DMS153 treated with DMSO at 0.1 percent for 48 hours (cell line): Measurements from ENCODE around the gene ZNF512.
"Not testable (repeated sequence)": the region's sequence is repeated elsewhere in the genome, so short reads cannot be mapped to it uniquely, and the experiment has no call there.

Experiments used
- DNase-seq: peaks from one replicate; lab custom pipeline; 2025; ENCODE audit not compliant: unreplicated experiment; lab: John Stamatoyannopoulos, UW

Gene ZNF512

GRCh38 chr2:27582695-27583389 lies at the start of gene ZNF512:
Gene ZNF512 (plus strand): TSS chr2:27583042. CDS start chr2:27583113, 71 bp downstream.
- DNase-seq = peak; percentile 94

GRCh38 chr2:27537287-27537686 lies 45.6 kb upstream of the ZNF512 start:
- no peak for DNase-seq

GRCh38 chr2:27538839-27539450 lies 43.9 kb upstream of the ZNF512 start:
- DNase-seq = not testable (repeated sequence)

DNA sequence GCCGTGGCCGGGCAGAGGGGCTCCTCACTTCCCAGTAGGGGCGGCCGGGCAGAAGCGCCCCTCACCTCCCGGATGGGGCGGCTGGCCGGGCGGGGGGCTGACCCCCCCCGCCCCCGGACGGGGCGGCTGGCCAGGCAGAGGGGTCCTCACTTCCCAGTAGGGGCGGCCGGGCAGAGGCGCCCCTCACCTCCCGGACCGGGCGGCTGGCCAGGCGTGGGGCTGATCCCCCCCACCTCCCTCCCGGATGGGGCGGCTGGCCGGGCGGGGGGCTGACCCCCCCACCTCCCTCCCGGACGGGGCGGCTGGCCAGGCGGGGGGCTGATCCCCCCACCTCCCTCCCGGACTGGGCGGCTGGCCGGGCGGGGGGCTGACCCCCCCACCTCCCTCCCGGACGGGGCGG lies 43.2 kb upstream of the ZNF512 start:
- DNase-seq = not testable (repeated sequence)

GRCh38 chr2:27544143-27544821 lies 38.6 kb upstream of the ZNF512 start:
- DNase-seq = no peak

- DNase-seq = no peak
Measured at GRCh38 chr2:27545348-27546141, 37.3 kb upstream of the ZNF512 start.

GRCh38 chr2:27549303-27549702 lies 33.5 kb upstream of the ZNF512 start:
- DNase-seq = no peak

DNA sequence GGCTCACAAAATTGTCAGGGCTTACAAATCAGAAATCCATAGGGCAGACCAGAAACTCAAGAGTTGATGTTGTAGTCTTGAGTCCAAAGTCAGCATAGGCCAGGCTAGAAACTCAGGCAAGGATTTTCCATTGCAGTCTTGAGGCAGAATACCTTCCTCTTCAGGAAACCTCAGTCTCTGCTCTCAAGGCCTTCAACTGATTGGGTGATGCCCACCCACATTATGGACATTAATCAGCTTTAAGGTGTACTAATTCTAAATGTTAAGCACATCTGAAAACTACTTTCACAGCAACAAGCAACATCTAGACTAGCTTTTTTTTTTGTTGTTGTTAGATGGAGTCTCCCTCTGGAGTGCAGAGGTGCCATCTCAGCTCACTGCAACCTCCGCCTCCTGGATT lies 31.3 kb upstream of the ZNF512 start:
- DNase-seq = no peak

DNA sequence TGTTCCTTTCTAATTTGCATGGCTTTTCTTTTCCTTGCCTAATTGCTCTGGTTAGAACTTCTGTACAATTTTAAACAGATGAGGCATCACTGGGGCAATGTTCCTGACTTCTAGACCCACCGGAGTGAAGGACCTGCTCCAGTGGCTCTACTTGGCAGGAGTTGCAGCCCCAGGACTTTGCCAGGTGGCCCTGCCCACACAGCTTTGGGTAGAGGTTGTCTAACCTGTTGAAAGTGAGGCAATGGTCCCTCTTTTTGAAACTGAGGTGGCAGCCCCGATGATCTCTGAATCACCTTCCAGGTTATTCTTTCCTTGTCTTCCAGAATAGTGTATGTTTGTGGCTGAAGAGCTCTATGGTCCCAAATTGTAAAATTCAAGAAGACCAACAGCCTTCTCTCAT lies 29.9 kb upstream of the ZNF512 start:
- no peak for DNase-seq

- DNase-seq = not testable (repeated sequence)
Measured at GRCh38 chr2:27554451-27554850, 28.4 kb upstream of the ZNF512 start.

- DNase-seq = no peak
Measured at GRCh38 chr2:27559228-27559627, 23.6 kb upstream of the ZNF512 start.

- no peak for DNase-seq
Measured at GRCh38 chr2:27561060-27561459, 21.8 kb upstream of the ZNF512 start.

DNA sequence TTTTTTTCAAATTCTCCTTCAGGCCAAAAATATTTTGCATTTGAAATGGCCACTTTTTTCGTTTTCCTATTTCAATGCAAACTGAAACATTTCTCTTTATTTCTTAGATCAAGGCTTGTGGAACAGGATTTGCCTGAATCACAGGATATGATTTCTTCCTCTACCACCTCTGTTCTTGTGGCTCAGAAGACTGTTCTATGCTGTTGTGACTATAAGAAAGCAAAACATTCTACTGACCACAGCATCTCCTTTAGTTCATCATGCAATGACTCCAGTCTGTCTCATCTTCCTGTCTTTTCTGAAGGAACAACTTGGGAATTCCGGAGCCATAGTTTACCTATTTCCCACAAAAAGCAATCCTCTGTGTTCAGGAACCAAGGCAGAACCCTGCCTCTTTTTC lies 16.2 kb upstream of the ZNF512 start:
- DNase-seq = no peak

GRCh38 chr2:27569398-27569797 lies 13.4 kb upstream of the ZNF512 start:
- DNase-seq = no peak

- no peak for DNase-seq
Measured at GRCh38 chr2:27571197-27571596, 11.6 kb upstream of the ZNF512 start.

DNA sequence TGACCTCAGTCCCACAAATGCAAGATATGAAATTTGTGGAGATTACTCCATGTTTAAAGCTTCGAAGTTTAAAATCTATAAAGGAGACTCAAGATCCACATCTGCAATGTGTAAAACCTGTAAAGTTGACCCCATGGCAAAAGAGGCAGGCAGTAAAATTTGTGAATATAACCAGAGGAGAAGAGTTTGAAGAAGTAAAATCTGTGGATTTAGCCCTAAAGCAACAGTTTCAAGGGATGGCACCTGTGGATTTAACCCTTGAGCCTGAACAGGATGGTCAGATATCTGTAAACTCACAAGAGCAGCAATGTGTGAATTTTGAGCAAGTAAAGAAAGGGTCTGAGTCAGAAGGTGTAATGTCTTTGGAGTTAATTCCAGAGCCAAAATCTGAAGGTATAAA lies 11.2 kb upstream of the ZNF512 start:
- no peak for DNase-seq

DNA sequence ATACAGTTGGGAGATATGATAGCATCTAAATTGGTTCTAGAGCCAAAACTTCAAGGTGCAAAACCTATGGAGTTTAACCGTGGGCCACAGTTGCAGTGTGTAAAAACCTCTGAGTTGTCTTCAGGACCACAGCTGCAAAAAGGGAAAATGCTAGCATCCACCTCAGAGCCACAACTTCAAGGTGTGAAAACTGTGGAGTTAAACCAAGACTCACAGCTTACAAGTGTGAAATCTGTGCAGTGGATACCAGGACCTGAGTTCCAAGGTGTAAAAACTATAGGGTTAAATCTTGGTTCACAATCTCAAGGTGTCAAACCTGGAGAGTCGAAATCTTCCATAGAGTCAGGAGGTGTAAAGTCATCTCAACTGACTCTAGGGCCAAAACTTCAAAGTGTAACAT lies 10.4 kb upstream of the ZNF512 start:
- no peak for DNase-seq

GRCh38 chr2:27572998-27573429 lies 9.8 kb upstream of the ZNF512 start:
- no peak for DNase-seq

- DNase-seq = no peak
Measured at GRCh38 chr2:27573452-27573851, 9.4 kb upstream of the ZNF512 start.

- no peak for DNase-seq
Measured at GRCh38 chr2:27581417-27582128, 1.3 kb upstream of the ZNF512 start.
